Thymus (tissue), 11 donors: ENCODE data around the gene VGLL4. TPM values are rescaled to one million over a fixed set of nuclear protein-coding genes. Genes with fewer than 3 reads are reported as not detected.

Experiments
- DNase-seq, 9 donors: peaks; one replicate each; pipeline ENCODE4 v3.0.0-alpha.2; 2013; ENCODE audit warnings: low spot score in 9 of 9, low read depth in 6 of 9, missing footprints in 1 of 9
- H3K27ac ChIP-seq, 2 donors: one replicate each; pipeline ENCODE4 v1.5.1; 2013; ENCODE audit warnings: control low read depth in 1 of 2, low read depth in 1 of 2, low read length in 1 of 2, mild to moderate bottlenecking in 1 of 2, moderate library complexity in 1 of 2
- H3K27me3 ChIP-seq, 2 donors: one replicate each; pipeline ENCODE4 v1.5.1; 2013; ENCODE audit warnings: low read length in 1 of 2; ENCODE audit not compliant: control insufficient read depth in 2 of 2, insufficient read depth in 1 of 2
- H3K36me3 ChIP-seq, 2 donors: one replicate each; pipeline ENCODE4 v1.5.1; 2013; ENCODE audit warnings: low read length in 1 of 2, mild to moderate bottlenecking in 1 of 2, moderate library complexity in 1 of 2; ENCODE audit not compliant: control insufficient read depth in 2 of 2, insufficient read depth in 2 of 2
- H3K4me1 ChIP-seq, 2 donors: one replicate each; pipeline ENCODE4 v1.5.1; 2013; ENCODE audit warnings: low read length in 2 of 2; ENCODE audit not compliant: control insufficient read depth in 2 of 2, insufficient read depth in 2 of 2
- H3K4me3 ChIP-seq, 2 donors: one replicate each; pipeline ENCODE4 v1.5.1; 2013; ENCODE audit warnings: low read length in 2 of 2, control low read depth in 1 of 2, mild to moderate bottlenecking in 1 of 2
- H3K9me3 ChIP-seq, 2 donors: one replicate each; pipeline ENCODE4 v1.5.1; 2013; ENCODE audit warnings: low read length in 1 of 2, mild to moderate bottlenecking in 1 of 2; ENCODE audit not compliant: control insufficient read depth in 2 of 2, insufficient read depth in 1 of 2
- WGBS: extraction: QIAGEN DNeasy Blood & Tissue Kit; methylation state at CpG from one replicate; pipeline ENCODE4 v1.1.7; 2013; 5-methylcytosine and 5-hydroxymethylcytosine counted together
- polyA plus RNA-seq: library from polyadenylated mRNA; stranded (reverse); fragments of 200-250 nt; gene quantifications from one replicate; pipeline ENCODE4 v1.2.3, GENCODE V29; 2013
- total RNA-seq: library from RNA; stranded (reverse); fragments of 120-200 nt; gene quantifications from one replicate; pipeline ENCODE4 v1.2.4, GENCODE V29; 2013
- donor health status: healthy.

The VGLL4 gene
- total and polyA plus RNA-seq, 2 donors, result 47.0 to 49.2 TPM

DNA sequence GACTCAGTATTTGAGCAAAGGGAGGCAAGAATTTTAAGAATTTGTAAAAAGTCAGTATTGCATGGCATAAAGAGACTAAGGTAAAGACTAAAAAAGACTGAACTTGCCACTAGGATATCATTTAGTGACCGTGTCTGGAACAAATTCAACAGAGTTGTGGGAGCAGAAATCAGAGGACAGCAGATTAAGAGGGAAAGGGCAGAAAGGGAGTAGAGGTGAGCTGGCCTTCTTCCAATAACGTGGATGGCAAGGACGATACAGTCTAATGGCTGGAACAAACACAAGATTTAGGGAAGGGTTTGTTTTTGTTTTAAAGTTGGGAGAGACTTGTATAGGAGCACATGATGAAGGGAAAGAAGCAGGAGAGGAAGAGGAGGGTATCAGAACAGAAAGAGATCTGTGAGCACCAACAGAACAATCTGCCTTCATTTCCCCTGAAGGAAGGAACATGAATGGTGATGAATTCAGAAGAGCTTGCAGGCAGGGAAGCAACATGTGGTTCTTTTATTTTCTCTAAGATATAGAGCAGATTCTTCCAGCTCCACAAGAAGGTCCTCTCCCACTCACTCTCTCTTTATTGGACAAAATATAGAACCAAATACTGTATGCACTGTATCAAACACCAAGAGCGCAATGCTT is 8.6 kb downstream of the VGLL4 start:
- Histone ChIP-seq H3K4me1 (peaks cover 22 to 40% of the 10 kb centered on the region in 2 donors), H3K27me3 (no peaks in the 10 kb centered on the region), H3K4me3 (no peak overlapping the region), H3K36me3 (peaks cover 4 to 5% of the 10 kb centered on the region in 2 donors), H3K9me3 (no peaks in the 10 kb centered on the region), H3K27ac (no peak overlapping the region)
- WGBS, result 92% methylated on average over 4 of the region's 4 CpGs
- DNase-seq, result no peak

DNA sequence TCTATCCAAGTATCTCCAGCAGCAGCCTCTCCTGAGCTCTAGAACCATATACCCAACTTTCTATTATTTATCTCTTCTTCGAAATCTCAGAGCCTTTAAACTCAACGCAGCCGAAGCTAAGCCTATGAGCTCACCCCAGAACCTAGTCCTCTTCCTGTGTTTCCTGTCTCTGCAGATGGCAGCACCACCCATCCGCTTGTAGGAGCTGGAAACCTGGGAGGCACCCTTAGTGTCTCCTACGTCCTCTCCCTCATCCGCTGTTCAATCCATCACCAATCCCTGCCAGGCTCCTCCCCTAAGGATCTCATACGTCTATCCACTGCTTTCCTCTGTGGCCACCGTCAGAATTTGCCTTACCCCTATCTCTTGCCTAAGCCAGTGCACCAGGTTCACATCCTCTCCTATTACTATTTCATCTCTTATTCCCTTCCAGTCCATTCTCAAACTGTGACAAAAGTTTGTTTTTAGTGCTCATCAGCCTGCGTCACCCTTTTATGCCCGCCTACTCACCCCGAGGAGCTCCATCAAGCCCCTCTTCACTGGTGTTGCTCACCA is 9.6 kb downstream of the VGLL4 start:
- peak in 1 of 9 donors; percentile 37 for DNase-seq
- Histone ChIP-seq H3K36me3 (peaks cover 2 to 3% of the 10 kb centered on the region in 2 donors), H3K4me1 (peaks cover 21 to 32% of the 10 kb centered on the region in 2 donors), H3K4me3 (no peak overlapping the region), H3K9me3 (no peaks in the 10 kb centered on the region), H3K27ac (peak overlapping the region in 1 of 2 donors; percentile 22), H3K27me3 (no peaks in the 10 kb centered on the region)
- 61% methylated on average over 11 of the region's 11 CpGs for WGBS

DNA sequence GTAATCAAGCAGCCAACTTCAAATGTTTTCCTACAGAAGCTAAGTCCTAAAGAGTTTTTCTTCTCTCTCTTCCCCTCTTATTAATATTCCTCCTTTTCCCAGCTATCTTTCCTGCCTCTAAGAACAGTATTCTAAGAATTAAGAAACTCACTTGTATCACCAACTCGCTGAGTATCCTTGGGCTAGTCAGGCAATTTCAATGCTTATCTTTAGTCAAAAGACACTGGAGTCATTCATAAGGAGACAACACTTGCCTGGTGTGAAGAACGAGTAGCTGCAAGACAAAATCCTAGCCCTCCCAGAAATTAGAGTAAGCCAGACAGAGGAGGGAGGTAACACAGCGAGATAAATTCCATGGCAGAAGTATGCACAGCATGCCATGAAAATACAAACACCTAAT is 10.7 kb downstream of the VGLL4 start:
- WGBS, result 96% methylated on average over 3 of the region's 3 CpGs
- Histone ChIP-seq H3K4me1 (peaks cover 11 to 21% of the 10 kb centered on the region in 2 donors), H3K9me3 (no peaks in the 10 kb centered on the region), H3K4me3 (no peak overlapping the region), H3K27ac (no peak overlapping the region), H3K27me3 (no peaks in the 10 kb centered on the region), H3K36me3 (no peaks in the 10 kb centered on the region)
- no peak for DNase-seq

DNA sequence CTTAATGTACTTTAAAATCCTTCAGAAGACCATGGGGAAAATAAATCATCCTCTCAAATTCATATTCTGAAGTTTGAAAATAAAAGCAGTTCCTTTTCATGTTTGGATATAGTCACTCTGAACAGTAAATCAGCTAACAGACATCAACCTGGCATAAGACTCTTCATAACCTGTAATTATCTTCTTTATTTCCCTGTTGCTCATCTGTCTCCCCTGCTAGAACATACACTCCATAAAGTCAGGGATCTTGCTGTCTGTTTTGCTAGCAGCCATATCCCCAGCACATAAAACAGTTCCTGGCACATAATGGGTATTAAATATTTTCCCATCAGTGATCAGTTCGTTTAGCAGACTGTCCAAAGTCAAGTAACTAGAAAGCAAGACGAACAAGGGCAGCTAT is 11.2 kb downstream of the VGLL4 start:
- DNase-seq, result no peak
- Histone ChIP-seq H3K9me3 (no peaks in the 10 kb centered on the region), H3K36me3 (no peaks in the 10 kb centered on the region), H3K4me3 (no peak overlapping the region), H3K4me1 (peaks cover 7 to 20% of the 10 kb centered on the region in 2 donors), H3K27ac (no peak overlapping the region), H3K27me3 (no peaks in the 10 kb centered on the region)
- 90% methylated on average over 2 of the region's 2 CpGs for WGBS

DNA sequence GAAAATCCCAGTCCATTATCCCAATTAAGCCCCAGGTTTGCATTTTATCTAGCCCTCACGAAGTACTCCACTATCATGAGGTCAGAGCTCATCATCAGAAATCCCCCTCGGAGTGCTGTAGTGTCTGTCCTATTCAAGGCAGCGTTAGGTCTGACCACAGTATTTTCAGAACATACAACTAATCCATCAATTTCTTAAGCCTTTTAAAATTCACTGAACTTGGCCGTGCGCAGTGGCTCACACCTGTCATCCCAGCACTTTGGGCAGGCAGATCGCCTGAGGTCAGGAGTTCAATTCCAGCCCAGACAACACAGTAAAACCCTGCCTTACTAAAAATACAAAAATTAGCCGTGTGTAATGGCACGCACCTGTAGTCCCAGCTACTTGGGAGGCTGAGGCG is 11.9 kb downstream of the VGLL4 start:
- H3K36me3 ChIP-seq, result peaks cover 0 to 4% of the 10 kb centered on the region in 2 donors
- H3K27ac ChIP-seq, result no peak overlapping the region
- H3K4me3 ChIP-seq, result no peak overlapping the region
- H3K27me3 ChIP-seq, result no peaks in the 10 kb centered on the region
- WGBS, result 87% methylated on average over 9 of the region's 9 CpGs
- no peaks in the 10 kb centered on the region for H3K9me3 ChIP-seq
- no peak for DNase-seq
- H3K4me1 ChIP-seq, result peaks cover 9 to 20% of the 10 kb centered on the region in 2 donors

DNA sequence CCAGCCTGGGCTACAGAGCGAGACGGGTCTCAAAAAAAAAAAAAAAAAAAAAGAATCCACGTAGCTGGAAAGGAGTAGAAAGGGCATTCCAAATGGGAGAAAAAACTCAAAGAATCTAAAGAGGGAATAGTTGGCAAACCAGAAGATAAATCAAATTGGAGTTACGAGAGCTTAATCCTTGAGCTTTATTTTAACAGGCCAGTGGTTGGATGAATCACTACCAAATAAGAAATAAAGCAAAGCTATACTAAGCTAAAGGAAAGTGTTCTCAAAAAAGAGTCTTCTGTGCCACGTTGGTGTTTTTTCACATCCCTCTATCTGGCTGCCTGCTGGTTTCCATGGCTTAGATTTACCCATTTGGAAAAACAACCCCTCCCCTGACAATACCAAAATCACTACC is 14.0 kb downstream of the VGLL4 start:
- Histone ChIP-seq H3K27ac (no peak overlapping the region), H3K9me3 (no peaks in the 10 kb centered on the region), H3K4me1 (peaks cover 20 to 23% of the 10 kb centered on the region in 2 donors), H3K36me3 (peaks cover 0 to 4% of the 10 kb centered on the region in 2 donors), H3K27me3 (no peaks in the 10 kb centered on the region), H3K4me3 (no peak overlapping the region)
- WGBS, result 76% methylated on average over 5 of the region's 5 CpGs
- no peak for DNase-seq

DNA sequence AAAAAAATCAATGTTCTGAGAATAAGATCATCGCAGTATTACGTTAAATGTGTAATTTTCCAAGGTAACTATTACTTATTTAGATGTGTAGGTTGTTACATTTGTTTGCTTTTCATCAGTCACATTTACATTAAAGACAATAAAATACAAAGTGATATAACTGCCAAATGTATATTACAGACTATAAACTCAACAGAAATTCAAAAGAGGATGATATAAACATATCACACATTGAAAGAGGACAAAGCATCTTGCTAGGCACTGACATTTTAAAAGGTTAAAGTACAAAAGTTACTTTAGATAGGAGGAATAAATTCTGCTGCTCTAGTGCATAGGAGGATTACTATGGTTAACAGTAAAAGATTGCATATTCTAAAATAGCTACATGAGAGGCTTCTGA is 16.1 kb downstream of the VGLL4 start:
- Histone ChIP-seq H3K36me3 (peaks cover 0 to 4% of the 10 kb centered on the region in 2 donors), H3K4me1 (peaks cover 22 to 28% of the 10 kb centered on the region in 2 donors), H3K27me3 (no peaks in the 10 kb centered on the region), H3K9me3 (no peaks in the 10 kb centered on the region), H3K27ac (no peak overlapping the region), H3K4me3 (no peak overlapping the region)
- 96% methylated on average over 2 of the region's 2 CpGs for WGBS
- DNase-seq, result no peak

DNA sequence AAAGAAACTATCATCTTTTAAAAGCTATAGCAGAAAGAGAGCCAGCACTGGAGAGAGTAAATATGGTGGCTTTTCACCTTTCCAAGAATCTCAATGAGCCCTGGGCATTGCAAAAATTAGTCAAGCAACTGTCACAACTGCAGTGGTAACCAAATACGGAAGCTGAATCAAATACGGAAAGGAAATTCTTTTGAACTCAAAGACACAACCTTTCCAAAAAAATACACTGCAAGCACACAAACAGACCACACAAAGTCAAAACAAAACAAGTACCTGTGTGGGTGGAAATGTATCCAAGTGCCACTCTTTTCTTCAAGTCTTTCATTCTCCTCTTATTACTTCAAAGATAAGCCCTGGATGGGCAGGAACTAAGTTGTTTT is 17.6 kb downstream of the VGLL4 start:
- Histone ChIP-seq H3K4me3 (no peak overlapping the region), H3K9me3 (no peaks in the 10 kb centered on the region), H3K27ac (peak overlapping the region in 1 of 2 donors; percentile 42), H3K36me3 (peaks cover 0 to 4% of the 10 kb centered on the region in 2 donors), H3K4me1 (peaks cover 22 to 28% of the 10 kb centered on the region in 2 donors), H3K27me3 (no peaks in the 10 kb centered on the region)
- DNase-seq, result peak in 2 of 9 donors; percentile 22 to 60
- WGBS, result 23% methylated on average over 2 of the region's 2 CpGs

DNA sequence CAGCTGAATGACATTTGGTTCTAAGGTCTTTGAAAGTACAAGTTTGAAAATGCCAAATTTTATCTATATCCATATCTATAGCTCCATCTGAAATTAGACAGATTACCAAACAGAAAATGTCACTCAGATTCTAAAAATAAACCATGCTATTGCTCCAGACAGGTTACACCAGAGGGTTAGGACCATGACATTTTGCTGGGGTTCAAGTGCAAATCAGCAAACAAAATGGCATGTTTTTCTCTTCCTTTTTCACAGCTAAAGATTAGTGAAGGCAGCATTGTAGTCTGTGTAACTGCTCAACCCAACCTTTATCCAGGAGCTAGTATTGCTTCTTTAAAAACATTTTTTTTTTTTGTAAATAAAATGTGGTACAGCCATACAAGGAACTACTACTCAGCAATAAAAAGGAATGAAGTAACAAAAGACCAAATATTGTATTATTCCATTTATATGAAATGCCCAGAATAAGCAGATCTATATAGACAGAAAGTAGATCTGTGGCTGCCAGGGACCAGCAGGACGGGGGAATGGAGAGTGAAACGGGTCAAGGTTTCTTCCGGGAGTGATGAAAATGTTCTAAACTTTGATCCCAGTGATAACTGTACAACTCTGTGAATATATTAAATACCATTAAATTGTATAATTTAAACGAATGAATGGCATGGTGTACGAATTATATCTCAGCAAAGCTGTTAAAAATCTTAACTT is 18.2 kb downstream of the VGLL4 start:
- no peaks in the 10 kb centered on the region for H3K27me3 ChIP-seq

More for the DNA sequence above, 18.2 kb downstream of the VGLL4 start:
- Histone ChIP-seq H3K36me3 (peaks cover 0 to 4% of the 10 kb centered on the region in 2 donors), H3K4me1 (peaks cover 23 to 28% of the 10 kb centered on the region in 2 donors), H3K4me3 (no peak overlapping the region), H3K27ac (peak overlapping the region in 1 of 2 donors; percentile 27), H3K9me3 (no peaks in the 10 kb centered on the region)
- 97% methylated on average over 5 of the region's 5 CpGs for WGBS
- no peak for DNase-seq
